ENCODE data around the gene TEX38. TPM values are rescaled to one million over a fixed set of nuclear protein-coding genes. Genes with fewer than 3 reads are reported as not detected.

Gene TEX38
- total and polyA plus RNA-seq, 10 of the 15 experiments (the other 5 are each of a cell fraction or from before 2014, with no cell fraction given), result 0.07 to 0.32 (median 0.15) TPM; not detected in 7

- Histone ChIP-seq H3K79me2 (ENCODE audit: control insufficient read depth, insufficient read depth, low read length) (no peaks in the 10 kb centered on the region), H2AFZ (ENCODE audit: control insufficient read depth, low read depth, low read length) (no peak overlapping the region), H3K4me3 (no peak overlapping the region), H3K9me3 (replicated peaks; ENCODE audit: control insufficient read depth, insufficient read depth, low read length) (no peaks in the 10 kb centered on the region), H3K9ac (ENCODE audit: control insufficient read depth, insufficient read depth, low read length) (no peak overlapping the region), H3K36me3 (ENCODE audit: control insufficient read depth in 2 of 2, insufficient read depth in 2 of 2, low read length in 1 of 2) (no peaks in the 10 kb centered on the region), H3K27ac (ENCODE audit: control insufficient read depth, insufficient read depth) (no peak overlapping the region), H3K4me2 (ENCODE audit: control insufficient read depth, insufficient read depth) (no peak overlapping the region), H4K20me1 (ENCODE audit: control insufficient read depth, insufficient read depth) (no peaks in the 10 kb centered on the region), H3K27me3 (replicated peaks in 1 of 2; ENCODE audit: control insufficient read depth in 2 of 2, insufficient read depth in 2 of 2, low read length in 1 of 2) (no peaks in the 10 kb centered on the region), H3K4me1 (ENCODE audit: control insufficient read depth, insufficient read depth, low read length) (peaks cover 2% of the 10 kb centered on the region; the same call in 1 of the 2 replicates)
- no peak for ATAC-seq
- POLR2A ChIA-PET, result interaction anchor here (1.2 kb wide), 1 partner anchor 96 kb away, joined by 3 read pairs; no protein-coding TSS in a partner anchor
- RAD21 ChIA-PET (ENCODE audit: unreplicated experiment), result interaction anchor here (0.8 to 3.4 kb wide), 3 partner anchors 26 to 102 kb away, joined by 3 to 15 read pairs (median 3); no protein-coding TSS in a partner anchor
- TF ChIP-seq HDAC2 (IDR thresholded peaks at IDR 0.05) (no peak), FOS (IDR thresholded peaks at IDR 0.05; ENCODE audit: borderline replicate concordance, extremely low read depth, insufficient read length) (no peak), BMI1 (IDR thresholded peaks at IDR 0.05; ENCODE audit: borderline replicate concordance) (no peak), CHD2 (IDR thresholded peaks at IDR 0.05; ENCODE audit: borderline replicate concordance, low read depth, low read length) (no peak), EGR1 (IDR thresholded peaks at IDR 0.05; ENCODE audit: borderline replicate concordance in 1 of 2, low read depth in 2 of 2, low read length in 2 of 2) (no peak), RELB (IDR thresholded peaks at IDR 0.05; ENCODE audit: low read depth) (no peak), ATF2 (IDR thresholded peaks at IDR 0.05; ENCODE audit: low read length) (no peak)
- CTCF ChIA-PET, result interaction anchor here (0.5 to 4.7 kb wide), 8 partner anchors 12 to 114 kb away, joined by 3 to 37 read pairs (median 4); partner anchors contain the start of gene EFCAB14
- intact Hi-C loops (cut with micrococcal nuclease; ENCODE audit: unreplicated experiment), result no loop called here
- no TSS peak for BruUV-seq (replicated peaks)
- FAIRE-seq, result no peak
- WGBS (ENCODE audit: insufficient coverage, insufficient replicate concordance, low lambda C conversion rate, missing lambda C conversion rate), result 84% methylated on average over 4 of the region's 4 CpGs
- in situ Hi-C loops (cut with MboI), result no loop called here
- DNase-seq (ENCODE audit: low read depth, low spot score), result no peak
- SMC1A ChIA-PET (ENCODE audit: uncharacterized antibody, unreplicated experiment), result interaction anchor here (1.9 kb wide), 1 partner anchor 10 kb away, joined by 4 read pairs; no protein-coding TSS in a partner anchor
Observed at GRCh38 chr1:46623743-46624644, 47.7 kb upstream of the TEX38 start.

Data from GM12878 (cell line).